HepG2 (cell line): ENCODE measurements around the gene IRX3. TPM values are rescaled to one million over a fixed set of nuclear protein-coding genes. Genes with fewer than 3 reads are reported as not detected.
A peak's percentile ranks its signal among the peaks of the same experiment; 100 is the strongest.

Experiments
- FOXA1 ChIP-seq, 2 experiments: fragments of 450-650 bp in 1 of 2; sonication (generic) in 1 of 2; formaldehyde crosslinking in 1 of 2; IDR thresholded peaks; 2 replicates each; pipeline versions ENCODE4 v1.4.0 to v1.6.1; 2016 to 2020; ENCODE audit warnings: missing genetic modification reagents in 1 of 2
- JARID2 ChIP-seq: sonication (generic); formaldehyde crosslinking; IDR thresholded peaks from 2 replicates; pipeline ENCODE4 v1.8.1; 2023; ENCODE audit warnings: missing genetic modification reagents, inconsistent platforms; ENCODE audit not compliant: insufficient replicate concordance
- KDM2A ChIP-seq: sonication (generic); formaldehyde crosslinking; IDR thresholded peaks from 2 replicates; pipeline ENCODE4 v1.4.0; 2020; ENCODE audit warnings: low read depth, missing genetic modification reagents, borderline replicate concordance
- REPIN1 ChIP-seq: sonication (generic); formaldehyde crosslinking; IDR thresholded peaks from 2 replicates; pipeline ENCODE4 v1.8.0; 2022; ENCODE audit warnings: missing genetic modification reagents, low read depth, mild to moderate bottlenecking, borderline replicate concordance
- THAP11 ChIP-seq: IDR thresholded peaks from 2 replicates; pipeline ENCODE4 v1.6.1; 2016; ENCODE audit warnings: missing biosample characterization, missing genetic modification reagents
- THYN1 ChIP-seq: sonication (generic); formaldehyde crosslinking; IDR thresholded peaks from 2 replicates; pipeline ENCODE4 v1.8.1; 2023; ENCODE audit warnings: low read depth, mild to moderate bottlenecking, moderate library complexity, missing genetic modification reagents, borderline replicate concordance
- ZNF205 ChIP-seq: IDR thresholded peaks from 2 replicates; pipeline ENCODE4 v1.6.1; 2018; ENCODE audit warnings: missing biosample characterization, missing genetic modification reagents
- ZNF234 ChIP-seq: sonication (generic); formaldehyde crosslinking; conservative IDR thresholded peaks from 2 replicates; pipeline ENCODE4 v1.5.1; 2020; ENCODE audit warnings: mild to moderate bottlenecking, missing genetic modification reagents
- ZNF354B ChIP-seq: sonication (generic); formaldehyde crosslinking; IDR thresholded peaks from 2 replicates; pipeline ENCODE4 v1.8.0; 2022; ENCODE audit warnings: mild to moderate bottlenecking, missing genetic modification reagents
- ZNF720 ChIP-seq: sonication (generic); formaldehyde crosslinking; IDR thresholded peaks from 2 replicates; pipeline ENCODE4 v1.4.0; 2020; ENCODE audit warnings: missing genetic modification reagents
- ZNF781 ChIP-seq: sonication (generic); formaldehyde crosslinking; IDR thresholded peaks from 2 replicates; pipeline ENCODE4 v1.5.1; 2020; ENCODE audit warnings: borderline replicate concordance, mild to moderate bottlenecking, missing genetic modification reagents; ENCODE audit errors: not compliant biosample characterization
- polyA plus RNA-seq, 8 experiments: library from polyadenylated mRNA; depleted of rRNA in 3 of 8; stranded (reverse) in 7 of 8; unstranded in 1 of 8; fragments of >200 nt; fragmentation: Illumina TruSeq in 4 of 8; extraction: Trizol in 4 of 8; gene quantifications; 2 replicates each; pipeline versions ENCODE4 v1.2.1 to v1.2.3, GENCODE V29; 2011 to 2016; ENCODE audit warnings: low read depth in 4 of 8, missing spikeins in 1 of 8, mixed read lengths in 1 of 8; ENCODE audit not compliant: insufficient read depth in 1 of 8
- total RNA-seq, 5 experiments: library from RNA; depleted of rRNA; stranded (reverse); fragments of >200 nt; fragmentation: Illumina TruSeq; extraction: Trizol; gene quantifications; 2 replicates each; pipeline ENCODE4 v1.2.3, GENCODE V29; 2016; ENCODE audit warnings: low read depth in 1 of 5
- TF ChIP-seq, protein P1 (sequence below): IDR thresholded peaks from 2 replicates; pipeline ENCODE4 v1.6.1; 2016; ENCODE audit warnings: low read depth, missing genetic modification reagents, missing compliant biosample characterization
- TF ChIP-seq, protein P2 (sequence below): sonication (generic); formaldehyde crosslinking; IDR thresholded peaks from 2 replicates; pipeline ENCODE4 v1.8.1; 2023; ENCODE audit warnings: mild to moderate bottlenecking, missing genetic modification reagents
- TF ChIP-seq, protein P3 (sequence below): IDR thresholded peaks from 2 replicates; pipeline ENCODE4 v1.6.1; 2012; ENCODE audit warnings: inconsistent platforms
- TF ChIP-seq, protein P4 (sequence below): sonication (generic); formaldehyde crosslinking; IDR thresholded peaks from 2 replicates; pipeline ENCODE4 v1.4.0; 2020; ENCODE audit warnings: missing genetic modification reagents
- TF ChIP-seq, protein P5 (sequence below): sonication (generic); formaldehyde crosslinking; IDR thresholded peaks from 2 replicates; pipeline ENCODE4 v1.8.1; 2023; ENCODE audit warnings: missing genetic modification reagents, inconsistent platforms, borderline replicate concordance

Gene IRX3
- total and polyA plus RNA-seq, 2 of the 13 experiments (the other 11 are each of a cell fraction or from before 2014, with no cell fraction given): 9.2 to 16.4 TPM

DNA sequence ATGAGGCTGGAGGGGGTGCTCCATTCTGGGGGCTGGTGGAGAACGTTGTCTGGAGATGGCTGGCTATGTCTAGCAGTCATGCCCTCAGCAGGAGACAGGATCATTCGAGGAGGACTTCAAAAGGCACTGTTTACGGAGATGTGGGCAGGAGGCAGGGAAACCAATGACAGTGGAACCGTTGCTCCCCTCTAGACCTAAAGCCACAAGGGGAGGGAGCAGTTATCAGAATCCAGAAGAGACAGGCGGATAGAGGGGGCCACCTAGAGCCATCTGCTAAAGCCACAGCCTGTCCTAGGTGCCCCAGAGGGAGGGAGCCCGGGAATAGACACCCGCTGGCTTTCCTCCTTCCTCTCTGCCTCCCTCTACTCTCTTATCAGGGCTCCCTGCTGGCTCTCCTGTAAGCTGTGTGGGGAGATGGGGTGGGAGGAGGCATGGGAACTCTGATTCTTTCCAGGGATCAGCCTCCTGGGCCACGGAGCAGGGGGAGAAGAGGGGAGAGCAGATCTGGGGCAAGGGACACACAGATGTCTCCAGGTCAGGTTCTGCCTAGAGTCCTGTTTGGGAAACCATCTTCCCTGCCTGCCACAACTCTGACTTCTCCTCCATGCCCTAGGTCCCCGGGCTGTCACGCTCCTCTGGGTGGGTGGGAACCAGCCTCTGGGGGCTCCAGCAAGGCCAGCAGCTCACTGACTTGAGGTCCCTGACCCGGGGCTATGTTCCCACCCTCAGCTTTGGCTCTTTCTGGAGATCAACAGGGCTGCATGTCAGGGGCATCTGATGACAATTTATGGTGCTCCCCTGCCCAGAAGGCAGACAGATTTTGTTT lies 42.3 kb downstream of the IRX3 start (continued):
- TF ChIP-seq, protein P1, sequence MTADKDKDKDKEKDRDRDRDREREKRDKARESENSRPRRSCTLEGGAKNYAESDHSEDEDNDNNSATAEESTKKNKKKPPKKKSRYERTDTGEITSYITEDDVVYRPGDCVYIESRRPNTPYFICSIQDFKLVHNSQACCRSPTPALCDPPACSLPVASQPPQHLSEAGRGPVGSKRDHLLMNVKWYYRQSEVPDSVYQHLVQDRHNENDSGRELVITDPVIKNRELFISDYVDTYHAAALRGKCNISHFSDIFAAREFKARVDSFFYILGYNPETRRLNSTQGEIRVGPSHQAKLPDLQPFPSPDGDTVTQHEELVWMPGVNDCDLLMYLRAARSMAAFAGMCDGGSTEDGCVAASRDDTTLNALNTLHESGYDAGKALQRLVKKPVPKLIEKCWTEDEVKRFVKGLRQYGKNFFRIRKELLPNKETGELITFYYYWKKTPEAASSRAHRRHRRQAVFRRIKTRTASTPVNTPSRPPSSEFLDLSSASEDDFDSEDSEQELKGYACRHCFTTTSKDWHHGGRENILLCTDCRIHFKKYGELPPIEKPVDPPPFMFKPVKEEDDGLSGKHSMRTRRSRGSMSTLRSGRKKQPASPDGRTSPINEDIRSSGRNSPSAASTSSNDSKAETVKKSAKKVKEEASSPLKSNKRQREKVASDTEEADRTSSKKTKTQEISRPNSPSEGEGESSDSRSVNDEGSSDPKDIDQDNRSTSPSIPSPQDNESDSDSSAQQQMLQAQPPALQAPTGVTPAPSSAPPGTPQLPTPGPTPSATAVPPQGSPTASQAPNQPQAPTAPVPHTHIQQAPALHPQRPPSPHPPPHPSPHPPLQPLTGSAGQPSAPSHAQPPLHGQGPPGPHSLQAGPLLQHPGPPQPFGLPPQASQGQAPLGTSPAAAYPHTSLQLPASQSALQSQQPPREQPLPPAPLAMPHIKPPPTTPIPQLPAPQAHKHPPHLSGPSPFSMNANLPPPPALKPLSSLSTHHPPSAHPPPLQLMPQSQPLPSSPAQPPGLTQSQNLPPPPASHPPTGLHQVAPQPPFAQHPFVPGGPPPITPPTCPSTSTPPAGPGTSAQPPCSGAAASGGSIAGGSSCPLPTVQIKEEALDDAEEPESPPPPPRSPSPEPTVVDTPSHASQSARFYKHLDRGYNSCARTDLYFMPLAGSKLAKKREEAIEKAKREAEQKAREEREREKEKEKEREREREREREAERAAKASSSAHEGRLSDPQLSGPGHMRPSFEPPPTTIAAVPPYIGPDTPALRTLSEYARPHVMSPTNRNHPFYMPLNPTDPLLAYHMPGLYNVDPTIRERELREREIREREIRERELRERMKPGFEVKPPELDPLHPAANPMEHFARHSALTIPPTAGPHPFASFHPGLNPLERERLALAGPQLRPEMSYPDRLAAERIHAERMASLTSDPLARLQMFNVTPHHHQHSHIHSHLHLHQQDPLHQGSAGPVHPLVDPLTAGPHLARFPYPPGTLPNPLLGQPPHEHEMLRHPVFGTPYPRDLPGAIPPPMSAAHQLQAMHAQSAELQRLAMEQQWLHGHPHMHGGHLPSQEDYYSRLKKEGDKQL (CRISPR knock-in tag): no peak
- TF ChIP-seq, protein P2, sequence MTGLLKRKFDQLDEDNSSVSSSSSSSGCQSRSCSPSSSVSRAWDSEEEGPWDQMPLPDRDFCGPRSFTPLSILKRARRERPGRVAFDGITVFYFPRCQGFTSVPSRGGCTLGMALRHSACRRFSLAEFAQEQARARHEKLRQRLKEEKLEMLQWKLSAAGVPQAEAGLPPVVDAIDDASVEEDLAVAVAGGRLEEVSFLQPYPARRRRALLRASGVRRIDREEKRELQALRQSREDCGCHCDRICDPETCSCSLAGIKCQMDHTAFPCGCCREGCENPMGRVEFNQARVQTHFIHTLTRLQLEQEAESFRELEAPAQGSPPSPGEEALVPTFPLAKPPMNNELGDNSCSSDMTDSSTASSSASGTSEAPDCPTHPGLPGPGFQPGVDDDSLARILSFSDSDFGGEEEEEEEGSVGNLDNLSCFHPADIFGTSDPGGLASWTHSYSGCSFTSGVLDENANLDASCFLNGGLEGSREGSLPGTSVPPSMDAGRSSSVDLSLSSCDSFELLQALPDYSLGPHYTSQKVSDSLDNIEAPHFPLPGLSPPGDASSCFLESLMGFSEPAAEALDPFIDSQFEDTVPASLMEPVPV (CRISPR knock-in tag): no peak
- TF ChIP-seq, protein P3, sequence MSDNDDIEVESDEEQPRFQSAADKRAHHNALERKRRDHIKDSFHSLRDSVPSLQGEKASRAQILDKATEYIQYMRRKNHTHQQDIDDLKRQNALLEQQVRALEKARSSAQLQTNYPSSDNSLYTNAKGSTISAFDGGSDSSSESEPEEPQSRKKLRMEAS: peak; percentile 23; the same call in 1 of the 2 replicates
- TF ChIP-seq, protein P4, sequence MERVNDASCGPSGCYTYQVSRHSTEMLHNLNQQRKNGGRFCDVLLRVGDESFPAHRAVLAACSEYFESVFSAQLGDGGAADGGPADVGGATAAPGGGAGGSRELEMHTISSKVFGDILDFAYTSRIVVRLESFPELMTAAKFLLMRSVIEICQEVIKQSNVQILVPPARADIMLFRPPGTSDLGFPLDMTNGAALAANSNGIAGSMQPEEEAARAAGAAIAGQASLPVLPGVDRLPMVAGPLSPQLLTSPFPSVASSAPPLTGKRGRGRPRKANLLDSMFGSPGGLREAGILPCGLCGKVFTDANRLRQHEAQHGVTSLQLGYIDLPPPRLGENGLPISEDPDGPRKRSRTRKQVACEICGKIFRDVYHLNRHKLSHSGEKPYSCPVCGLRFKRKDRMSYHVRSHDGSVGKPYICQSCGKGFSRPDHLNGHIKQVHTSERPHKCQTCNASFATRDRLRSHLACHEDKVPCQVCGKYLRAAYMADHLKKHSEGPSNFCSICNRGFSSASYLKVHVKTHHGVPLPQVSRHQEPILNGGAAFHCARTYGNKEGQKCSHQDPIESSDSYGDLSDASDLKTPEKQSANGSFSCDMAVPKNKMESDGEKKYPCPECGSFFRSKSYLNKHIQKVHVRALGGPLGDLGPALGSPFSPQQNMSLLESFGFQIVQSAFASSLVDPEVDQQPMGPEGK (CRISPR knock-in tag): peak; percentile 53
- TF ChIP-seq REPIN1 (peak; percentile 28; the same call in 1 of the 2 replicates), THYN1 (CRISPR knock-in tag) (no peak), ZNF234 (0 out of 2 replicates have a peak, but pooled peaks have one; percentile 49), ZNF781 (CRISPR knock-in tag) (no peak), ZNF205 (no peak), FOXA1 (IDR thresholded peaks at IDR 0.05) (no peak), FOXA1 (CRISPR knock-in tag; IDR thresholded peaks at IDR 0.05) (0 out of 2 replicates have a peak, but pooled peaks have one; percentile 5), ZNF720 (CRISPR knock-in tag) (no peak), THAP11 (0 out of 2 replicates have a peak, but pooled peaks have one; percentile 28), JARID2 (CRISPR knock-in tag) (no peak), KDM2A (0 out of 2 replicates have a peak, but pooled peaks have one; percentile 14), ZNF354B (0 out of 2 replicates have a peak, but pooled peaks have one; percentile 51)
- TF ChIP-seq, protein P5, sequence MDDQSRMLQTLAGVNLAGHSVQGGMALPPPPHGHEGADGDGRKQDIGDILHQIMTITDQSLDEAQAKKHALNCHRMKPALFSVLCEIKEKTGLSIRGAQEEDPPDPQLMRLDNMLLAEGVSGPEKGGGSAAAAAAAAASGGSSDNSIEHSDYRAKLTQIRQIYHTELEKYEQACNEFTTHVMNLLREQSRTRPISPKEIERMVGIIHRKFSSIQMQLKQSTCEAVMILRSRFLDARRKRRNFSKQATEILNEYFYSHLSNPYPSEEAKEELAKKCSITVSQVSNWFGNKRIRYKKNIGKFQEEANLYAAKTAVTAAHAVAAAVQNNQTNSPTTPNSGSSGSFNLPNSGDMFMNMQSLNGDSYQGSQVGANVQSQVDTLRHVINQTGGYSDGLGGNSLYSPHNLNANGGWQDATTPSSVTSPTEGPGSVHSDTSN (CRISPR knock-in tag): no peak
